ENCODE data around the gene E2F1.
"Not testable (repeated sequence)": the region's sequence is repeated elsewhere in the genome, so short reads cannot be mapped to it uniquely, and the experiment has no call there.

Gene E2F1

DNA sequence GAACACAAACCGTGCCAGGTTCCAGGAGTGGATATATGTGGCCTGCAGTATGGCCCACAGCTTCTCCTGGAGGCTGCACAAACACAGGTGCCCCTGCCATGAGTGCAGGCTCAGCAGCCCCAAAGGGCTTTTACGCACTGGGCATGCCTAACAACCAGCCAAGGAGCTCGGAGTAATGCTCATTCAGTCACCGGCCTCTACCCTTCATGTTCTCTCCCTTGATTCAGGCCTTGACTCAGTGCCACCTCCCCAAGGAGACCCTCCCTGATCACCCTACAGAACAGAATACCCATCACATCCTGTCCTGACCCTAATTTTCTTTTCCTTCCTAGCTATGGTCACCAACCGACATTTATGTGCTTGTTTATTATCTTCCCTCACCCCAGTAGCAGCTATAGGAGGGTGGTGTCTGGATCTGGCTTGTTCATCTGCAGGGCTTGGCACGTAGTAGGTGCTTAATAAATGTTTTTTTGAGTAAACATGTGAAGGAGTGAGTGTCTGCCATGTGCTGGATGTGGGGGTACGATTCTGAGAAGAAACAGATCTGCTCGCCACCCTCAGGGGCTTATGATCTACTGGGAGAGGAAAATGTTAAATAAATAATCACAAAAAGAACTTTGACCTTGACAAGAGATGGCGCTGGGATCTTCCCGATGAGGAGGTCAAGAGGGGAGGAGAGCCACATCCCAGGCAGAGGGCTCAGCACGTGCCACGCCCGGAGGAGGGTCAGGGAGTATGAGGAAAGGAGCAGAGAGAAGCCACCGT lies 24.7 kb upstream of the E2F1 start:
- DNase-seq: no peak

DNA sequence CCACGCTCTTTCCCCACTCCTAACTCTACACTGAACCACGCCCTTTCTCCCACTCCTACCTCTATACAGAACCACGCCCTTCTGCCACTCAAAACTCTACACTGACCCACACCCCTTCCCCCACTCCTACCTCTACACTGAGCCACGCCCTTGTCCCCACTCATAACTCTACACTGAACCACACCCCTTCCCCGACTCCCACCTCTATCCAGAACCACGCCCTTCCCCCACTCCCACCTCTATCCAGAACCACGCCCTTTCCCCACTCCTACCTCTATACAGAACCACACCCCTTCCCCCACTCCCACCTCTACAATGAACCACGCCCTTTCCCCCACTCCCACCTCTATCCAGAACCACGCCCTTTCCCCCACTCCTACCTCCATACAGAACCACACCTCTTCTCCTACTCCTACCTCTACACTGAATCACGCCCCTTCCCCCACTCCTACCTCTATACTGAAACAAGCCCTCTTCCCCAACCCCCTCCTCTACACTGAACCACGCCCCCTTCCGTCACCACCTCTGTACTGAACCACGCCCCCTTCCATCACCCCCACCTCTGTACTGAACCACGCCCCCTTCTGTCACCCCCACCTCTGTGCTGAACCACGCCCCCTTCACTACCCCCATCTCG lies 23.8 kb upstream of the E2F1 start:
- DNase-seq: no peak

DNA sequence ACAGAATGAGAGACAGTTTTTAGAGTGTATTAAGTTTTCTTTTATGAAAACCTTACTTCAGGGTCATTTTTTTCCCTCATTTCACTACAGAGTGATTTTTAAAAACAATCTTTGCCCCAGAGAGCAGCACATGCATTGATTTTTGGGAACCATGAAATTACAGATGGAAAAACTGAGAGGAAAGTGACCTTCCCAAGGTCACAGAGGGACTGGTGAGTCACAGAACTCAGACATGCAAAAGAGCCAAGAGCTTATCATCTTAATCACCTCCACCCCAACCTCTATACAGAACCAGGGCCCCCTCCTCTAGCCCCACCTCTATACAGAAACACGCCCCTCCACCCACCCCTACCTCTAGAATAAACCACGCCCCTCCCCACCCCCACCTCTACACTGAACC lies 23.2 kb upstream of the E2F1 start:
- DNase-seq: no peak

DNA sequence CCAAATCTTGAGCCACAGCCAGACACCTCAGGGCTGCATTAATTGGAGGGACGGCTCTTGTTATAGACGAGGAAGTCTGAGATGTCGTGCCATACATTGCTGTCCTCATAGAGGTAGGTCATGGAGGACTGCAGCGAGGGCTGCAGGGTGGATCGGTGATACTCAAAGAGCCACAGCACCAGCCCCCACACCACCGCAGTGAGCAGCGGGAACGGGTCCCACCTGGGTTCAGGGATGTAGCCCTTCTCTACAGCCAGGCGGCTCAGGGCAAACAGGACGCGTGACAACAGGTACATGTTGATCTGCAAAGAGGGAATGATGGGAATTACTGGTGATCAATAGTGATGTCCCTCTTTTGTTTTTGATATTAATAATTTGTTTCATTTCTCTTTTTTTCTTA lies 21.5 kb upstream of the E2F1 start:
- DNase-seq: no peak

DNA sequence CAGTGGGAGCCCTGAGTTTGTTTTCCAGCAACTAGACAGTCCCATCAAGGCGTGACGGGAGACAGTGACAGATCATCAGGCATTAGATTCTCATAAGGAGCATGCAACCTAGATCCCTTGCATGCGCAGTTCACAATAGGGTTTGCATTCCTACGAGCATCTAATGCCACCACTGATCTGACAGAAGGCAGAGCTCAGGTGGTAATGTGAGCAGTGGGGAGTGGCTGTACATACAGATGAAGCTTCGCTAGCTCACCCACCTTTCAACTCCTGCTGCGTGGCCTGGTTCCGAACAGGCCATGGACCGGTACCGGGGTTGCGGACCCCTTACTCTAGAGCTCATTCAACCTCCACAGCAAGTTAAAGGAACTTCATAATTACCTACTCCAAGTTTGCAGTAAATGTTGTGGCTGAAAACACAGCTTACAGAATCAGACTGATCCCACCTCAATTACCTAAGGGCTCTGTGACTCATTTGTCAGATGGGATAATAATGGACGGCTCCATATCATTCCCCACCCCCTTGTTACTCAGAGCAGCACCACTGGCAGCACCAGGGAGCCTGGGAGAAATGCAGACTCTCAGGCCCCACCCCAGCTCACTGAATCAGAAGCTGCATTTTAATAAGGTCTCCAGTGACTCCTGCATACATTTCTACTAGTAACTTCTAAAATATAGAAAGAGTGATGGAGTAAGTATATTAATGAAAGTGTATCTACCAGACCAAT lies 18.2 kb upstream of the E2F1 start:
- no peak for DNase-seq

DNA sequence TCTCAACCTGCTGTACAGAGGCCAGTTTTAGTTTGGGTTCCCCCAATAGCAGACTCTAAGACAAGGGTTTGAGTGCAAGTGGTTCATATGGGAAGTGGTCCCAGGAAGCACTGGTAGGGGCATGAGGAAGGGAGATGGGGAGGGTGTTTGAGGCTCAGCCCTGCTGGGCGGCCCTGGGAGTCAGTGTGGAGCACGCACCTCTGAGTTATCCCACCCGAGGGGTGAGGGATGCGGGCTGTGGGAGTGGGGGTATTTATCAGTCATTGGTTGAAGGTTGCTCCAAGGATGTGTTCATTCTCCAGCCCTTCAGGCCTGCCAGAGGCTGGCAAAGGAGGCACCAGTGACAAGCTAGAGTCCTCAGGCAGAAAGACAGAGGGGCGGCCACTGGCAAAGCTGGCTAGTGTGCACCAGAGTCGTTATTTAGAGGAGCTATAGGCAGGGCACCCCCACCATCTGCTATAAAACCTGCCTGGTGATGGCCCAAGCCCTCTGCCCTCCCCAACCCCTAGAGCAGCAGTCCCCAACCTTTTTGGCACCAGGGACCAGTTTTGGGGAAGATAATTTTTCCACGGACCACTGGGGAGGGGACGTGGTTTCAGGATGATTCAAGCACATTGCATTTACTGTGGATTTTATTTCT lies 17.4 kb upstream of the E2F1 start:
- no peak for DNase-seq

DNA sequence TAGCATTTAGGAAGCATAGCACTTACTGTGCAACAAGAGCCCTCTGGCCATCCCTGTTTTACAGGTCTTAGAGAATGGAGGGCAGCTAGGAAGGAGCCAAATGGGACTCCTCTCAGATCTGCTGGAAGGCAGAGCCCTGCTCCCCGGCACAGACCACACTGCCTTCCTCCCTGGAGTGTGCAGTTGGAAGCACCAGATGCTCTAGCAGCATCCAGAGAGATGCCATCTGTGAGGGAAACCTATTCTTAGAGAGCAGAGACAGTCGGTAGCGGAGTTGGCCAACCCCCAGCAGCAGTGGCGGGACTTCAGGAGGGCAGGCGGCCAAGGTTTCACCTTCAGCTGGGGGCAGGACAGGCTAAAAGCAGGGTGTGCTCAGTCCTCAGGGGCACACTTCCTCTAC lies 16.7 kb upstream of the E2F1 start:
- no peak for DNase-seq

DNA sequence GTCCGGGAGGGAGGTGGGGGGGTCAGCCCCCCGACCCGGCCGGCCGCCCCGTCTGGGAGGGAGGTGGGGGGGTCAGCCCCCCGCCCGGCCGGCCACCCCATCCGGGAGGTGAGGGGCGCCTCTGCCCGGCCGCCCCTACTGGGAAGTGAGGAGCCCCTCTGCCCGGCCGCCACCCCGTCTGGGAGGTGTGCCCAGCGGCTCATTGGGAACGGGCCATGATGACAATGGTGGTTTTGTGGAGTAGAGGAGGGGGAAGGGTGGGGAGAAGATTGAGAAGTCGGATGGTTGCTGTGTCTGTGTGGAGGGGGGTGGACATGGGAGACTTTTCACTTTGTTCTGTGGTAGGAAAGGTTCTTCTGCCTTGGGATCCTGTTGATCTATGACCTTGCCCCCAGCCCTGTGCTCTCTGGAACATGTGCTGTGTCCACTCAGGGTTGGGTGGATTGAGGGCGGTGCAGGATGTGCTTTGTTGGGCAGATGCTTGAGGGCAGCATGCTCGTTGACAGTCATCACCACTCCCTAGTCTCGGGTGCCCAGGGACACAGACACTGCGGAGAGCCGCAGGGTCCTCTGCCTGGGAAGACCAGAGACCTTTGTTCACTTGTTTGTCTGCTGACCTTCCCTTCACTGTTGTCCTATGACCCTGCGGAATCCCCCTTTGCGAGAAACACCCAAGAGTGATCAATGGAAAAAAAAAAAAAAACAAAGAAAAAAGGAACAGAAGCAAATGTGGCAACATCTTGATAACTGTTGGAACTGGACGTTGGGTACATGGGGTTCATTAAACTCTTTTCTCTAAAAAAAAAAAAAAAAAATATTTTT lies 15.7 kb upstream of the E2F1 start:
- DNase-seq: no peak

DNA sequence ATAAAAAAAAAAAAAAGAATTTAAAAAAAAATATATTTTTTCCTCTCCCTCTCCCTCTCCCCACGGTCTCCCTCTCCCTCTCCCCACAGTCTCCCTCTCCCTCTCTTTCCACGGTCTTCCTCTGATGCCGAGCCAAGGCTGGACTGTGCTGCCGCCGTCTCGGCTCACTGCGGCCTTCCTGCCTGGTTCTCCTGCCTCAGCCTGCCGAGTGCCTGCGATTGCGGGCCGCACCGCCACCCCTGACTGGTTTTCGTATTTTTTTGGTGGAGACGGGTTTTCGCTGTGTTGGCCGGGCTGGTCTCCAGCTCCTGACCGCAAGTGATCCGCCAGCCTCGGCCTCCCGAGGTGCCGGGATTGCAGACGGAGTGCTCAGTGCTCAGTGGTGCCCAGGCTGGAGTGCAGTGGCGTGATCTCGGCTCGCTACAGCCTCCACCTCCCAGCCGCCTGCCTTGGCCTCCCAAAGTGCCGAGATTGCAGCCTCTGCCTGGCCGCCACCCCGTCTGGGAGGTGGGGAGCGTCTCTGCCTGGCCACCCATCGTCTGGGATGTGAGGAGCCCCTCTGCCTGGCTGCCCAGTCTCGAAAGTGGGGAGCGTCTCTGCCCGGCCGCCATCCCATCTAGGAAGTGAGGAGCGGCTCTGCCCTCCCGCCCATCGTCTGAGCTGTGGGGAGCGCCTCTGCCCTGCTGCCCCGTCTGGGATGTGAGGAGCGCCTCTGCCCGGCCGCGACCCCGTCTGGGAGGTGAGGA lies 14.7 kb upstream of the E2F1 start:
- DNase-seq: not testable (repeated sequence)

DNA sequence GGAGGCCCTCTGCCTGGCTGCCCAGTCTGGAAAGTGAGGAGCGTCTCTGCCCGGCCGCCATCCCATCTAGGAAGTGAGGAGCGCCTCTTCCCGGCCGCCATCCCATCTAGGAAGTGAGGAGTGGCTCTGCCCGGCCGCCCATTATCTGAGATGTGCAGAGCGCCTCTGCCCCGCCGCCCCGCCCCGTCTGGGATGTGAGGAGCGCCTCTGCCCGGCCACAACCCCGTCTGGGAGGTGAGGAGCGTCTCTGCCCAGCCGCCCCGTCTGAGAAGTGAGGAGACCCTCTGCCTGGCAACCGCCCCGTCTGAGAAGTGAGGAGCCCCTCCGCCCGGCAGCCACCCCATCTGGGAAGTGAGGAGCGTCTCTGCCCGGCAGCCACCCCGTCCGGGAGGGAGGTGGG lies 12.8 kb upstream of the E2F1 start:
- not testable (repeated sequence) for DNase-seq

DNA sequence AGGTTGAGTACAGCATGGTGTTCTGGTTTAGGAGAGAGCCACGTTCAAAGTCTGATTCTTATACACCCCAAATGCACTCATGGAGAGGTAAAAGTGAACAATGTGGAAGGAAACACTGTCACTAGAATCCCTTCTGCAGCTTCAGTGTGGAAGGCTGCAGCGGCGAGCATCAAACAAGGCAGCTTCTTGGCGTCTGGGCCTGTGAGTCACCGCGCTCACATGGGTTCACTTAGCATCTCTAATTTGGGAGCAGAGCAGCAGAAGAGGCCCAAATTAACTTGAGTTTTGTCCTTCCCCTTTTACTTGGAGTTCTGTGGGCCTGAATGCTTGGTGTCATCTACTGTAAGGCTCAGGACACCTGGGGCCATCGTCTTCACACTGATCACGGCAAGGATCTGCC lies 10.9 kb upstream of the E2F1 start:
- DNase-seq: no peak

DNA sequence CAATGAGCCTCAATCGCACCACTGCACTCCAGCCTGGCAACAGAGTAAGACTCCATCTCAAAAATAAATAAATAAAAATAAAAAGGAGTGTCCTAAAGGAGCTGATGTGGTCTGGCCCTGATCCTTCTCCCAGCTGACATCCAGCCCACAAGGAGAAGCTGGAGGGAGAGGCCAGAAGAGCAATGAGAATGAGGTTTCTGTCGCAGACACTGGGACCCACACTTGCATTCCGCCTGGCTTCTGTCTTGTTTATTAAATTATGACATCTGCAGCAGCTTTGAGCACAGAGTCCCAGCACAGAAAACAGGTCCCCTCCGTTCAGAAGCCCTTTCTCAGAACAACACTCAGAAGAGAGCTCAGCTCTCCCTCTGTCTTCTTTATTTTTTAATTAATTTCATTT lies 10.3 kb upstream of the E2F1 start:
- no peak for DNase-seq

DNA sequence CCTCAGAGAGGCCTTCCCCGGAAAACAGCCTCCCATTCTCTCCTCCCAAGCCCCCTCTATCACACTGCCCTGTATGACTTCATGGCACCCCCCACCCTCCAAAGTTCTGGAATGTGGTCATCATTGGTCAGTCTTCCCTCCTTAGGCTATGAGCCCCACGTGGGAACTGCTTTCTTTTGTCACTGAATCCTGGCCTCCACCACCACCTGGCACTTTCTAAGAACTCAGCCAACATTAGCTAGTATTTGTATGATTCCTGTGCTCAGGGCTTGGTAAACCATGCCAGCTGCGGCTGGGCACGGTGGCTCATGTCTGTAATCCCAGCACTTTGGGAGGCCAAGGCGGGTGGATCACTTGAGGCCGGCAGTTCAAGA lies 8.4 kb upstream of the E2F1 start:
- DNase-seq: no peak

DNA sequence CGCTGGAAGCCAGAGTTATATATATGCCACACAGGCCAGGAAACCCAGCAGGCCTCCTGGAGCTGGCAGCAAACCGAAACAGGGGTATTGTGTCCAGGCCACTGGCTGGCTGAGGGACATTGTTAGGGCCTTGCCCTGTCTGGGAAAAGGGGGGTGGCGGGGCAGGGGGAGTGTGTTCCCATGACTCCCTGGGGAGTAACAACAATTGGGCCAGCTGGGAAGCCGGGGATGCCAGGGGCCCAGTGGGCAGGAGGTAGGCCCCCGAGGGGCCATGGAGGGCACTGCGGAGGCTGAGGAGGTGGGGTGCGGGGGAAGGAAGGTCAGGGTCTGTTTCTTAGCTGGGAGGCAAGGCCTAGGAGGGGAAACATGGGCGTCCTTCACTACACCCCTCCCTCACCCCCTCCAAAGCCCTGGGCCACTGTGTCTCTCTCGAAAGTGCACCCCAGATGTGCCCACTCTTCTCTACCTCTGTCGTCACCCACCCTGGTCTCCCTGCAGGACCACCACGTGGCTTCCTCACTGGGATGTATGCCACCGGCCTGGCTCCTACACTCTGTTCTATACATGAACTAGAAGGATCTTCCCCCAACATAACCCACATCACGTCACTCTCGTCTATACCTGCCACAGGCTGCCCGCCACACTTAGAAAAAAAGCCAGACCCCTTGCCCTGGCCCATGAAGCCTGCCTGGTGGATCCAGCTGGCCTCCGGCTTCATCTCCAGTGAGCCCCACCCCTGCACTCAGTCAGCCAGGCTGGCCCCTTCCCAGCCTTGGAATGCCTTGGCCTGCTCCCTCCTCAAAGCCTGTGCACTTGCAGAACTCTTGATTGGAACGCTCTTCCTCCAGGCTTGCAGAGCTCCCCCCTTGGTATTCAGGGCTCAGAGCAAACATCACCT lies 7.8 kb upstream of the E2F1 start:
- no peak for DNase-seq

DNA sequence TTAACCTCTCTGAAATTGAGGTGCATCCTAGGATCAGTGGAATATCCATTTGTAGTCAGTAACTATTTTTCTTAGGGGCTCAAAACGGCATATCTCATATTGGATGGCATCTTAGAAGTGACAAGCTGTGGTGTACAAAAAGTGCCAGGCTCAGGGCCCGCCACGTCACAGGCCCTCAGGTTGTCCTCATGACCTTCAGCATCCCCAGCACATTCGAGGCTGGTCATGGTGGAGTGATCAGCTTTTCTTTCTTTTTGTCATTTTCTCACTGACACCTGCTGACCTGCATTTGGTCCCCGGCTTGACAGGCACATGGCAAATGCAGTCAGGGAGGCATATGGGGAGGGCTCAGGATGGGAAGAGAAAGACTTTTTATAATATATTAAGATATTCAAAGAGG lies 7.1 kb upstream of the E2F1 start:
- no peak for DNase-seq

DNA sequence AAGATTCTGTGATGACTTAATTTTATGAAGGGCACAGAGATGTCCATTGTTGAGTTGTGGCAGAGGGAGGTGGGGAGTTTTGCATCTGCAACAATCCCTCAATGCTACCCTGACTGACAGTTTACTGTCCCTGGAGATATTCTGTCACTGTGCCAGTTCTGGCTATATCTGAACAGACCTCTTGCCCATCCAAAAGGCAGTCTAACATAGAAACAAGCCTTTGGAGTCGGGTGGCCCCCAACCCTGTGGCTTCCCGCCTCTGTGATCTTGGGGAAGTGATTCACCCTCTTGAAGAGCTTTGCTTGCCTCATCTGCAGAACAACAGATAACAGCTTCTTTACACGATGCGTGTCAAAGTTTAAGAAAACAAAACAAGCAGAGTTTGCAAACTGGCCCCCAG lies 3.8 kb upstream of the E2F1 start:
- DNase-seq: peak; percentile 38 to 62

DNA sequence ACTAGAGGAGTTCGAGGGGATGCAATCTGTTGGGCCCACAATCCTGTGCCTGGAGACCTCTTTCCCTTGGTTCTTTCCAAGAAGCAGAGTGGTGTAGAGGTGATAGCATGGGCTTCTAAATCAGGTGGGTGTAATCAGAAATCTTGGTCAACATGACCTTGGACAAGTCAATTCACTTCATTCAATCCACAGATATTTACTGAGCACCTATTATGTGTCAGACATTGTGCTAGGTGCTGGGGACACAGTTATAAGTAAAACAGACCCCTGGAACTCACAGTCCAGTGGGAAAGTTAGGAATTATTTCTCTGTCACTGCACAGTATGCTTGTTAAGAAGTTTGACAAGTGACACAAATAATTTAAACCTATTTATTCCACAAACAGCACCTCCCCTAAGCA lies 3.3 kb upstream of the E2F1 start:
- DNase-seq: no peak

DNA sequence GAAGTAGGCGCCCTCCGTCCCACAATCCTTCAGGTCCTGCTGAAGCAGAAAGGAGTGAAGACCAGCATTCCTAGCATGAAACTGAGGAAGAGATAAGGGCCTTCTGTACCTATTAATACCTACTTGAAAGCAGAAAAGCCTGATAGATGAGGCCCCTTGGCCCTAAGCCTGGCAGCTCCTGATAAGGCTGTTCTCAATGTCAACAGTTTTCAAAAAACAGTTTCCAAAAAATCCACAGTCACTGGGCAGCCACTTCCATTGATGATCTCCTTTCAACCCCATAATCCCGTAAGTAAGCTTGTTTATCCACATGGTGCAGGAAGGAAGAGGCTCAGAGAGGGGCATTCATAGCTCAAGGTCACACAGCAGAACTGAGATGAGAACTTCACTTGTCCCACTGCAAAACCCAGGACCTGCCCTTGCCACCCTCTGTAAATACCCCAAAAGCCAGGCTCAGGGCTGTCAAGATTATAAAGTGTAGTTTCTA lies 2.8 kb upstream of the E2F1 start:
- no peak for DNase-seq

DNA sequence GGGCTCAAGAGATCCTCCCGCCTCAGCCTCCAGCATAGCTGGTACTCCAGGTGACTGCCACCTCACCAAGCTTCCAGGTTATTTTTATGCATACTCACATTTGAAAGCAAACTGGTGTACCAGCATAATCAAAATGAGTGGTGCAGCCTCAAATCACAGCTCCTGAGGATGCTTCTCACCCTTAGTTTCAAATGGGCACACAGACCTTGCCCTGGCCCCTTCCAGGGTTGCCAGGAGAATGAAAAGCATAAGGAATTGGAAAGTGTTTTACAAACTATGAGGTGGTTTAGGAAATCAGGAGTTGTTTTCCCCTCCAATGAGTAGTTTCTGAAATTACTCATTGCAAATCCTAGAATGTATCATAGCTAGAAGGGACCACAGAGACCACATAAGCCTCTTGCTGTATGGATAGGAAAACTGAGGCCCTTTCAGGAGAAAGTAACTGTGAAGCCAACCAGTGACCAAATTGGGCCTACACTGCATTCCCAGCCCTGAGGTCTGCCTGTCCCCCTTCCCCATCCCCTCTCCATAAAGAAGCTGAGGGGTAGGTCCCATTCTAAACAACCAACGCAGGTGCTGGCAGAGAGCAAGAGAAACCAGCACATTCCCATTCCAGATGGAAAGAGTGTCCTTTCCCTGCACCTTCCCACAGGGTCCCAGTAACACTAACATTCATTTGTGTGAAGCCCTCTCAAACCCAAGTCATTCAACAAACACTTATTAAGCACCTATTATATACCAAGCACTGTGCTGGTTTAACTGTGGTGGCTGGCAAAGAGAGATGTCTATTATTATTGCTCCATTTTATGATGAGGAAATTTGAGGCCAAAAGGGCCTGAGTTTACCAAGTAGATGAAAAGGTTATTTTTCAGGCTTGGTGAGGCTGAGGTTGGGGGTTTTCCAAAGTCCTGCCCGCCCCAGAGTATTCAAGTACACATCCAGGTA lies 2.1 kb upstream of the E2F1 start:
- no peak for DNase-seq

All from CD4-positive, alpha-beta T cell treated with Interferon alpha-2 for 1 hour (primary cell).